Measurements from ENCODE around the gene MACROH2A2.

Gene MACROH2A2

DNA sequence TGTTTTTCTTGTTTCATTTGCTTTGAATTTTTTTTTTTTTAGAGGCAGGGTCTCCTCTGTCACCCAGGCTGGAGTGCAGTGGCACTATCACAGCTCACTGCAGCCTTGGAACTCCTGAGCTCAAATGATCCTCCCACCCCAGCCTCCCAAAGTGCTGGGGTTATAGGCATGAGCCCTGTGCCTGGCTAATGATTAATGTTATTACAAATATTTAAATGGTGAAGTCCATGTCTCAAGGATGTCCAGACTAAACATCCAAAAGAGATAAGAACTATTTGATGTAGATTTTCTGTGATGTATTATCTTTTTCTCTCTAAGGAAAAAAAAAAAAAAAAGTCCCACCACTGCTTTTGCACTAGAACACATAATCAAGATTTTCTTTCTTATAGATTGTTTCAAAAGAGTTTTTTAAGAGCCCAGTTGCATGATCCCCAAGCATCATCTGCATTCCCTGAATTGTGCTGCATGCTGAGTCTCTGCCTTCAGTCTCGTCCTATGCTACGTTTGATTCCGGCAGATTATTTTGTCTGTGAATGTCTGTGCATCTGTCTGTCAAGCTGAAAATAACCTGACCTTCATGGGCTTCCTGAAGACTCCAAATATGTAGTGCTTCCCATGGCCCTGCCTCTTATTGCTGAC is 33.4 kb downstream of the MACROH2A2 start:
- Histone ChIP-seq H3K36me3 (ENCODE audit: insufficient read depth) (no peaks in the 10 kb centered on the region), H3K79me2 (ENCODE audit: insufficient read depth, low read depth) (no peaks in the 10 kb centered on the region), H3K4me1 (ENCODE audit: low read depth, poor library complexity, severe bottlenecking) (no peaks in the 10 kb centered on the region), H2AFZ (ENCODE audit: low read depth) (no peak overlapping the region), H3K9ac (no peak overlapping the region), H3K4me2 (no peak overlapping the region), H3K27me3 (ENCODE audit: insufficient read depth, low read depth) (no peaks in the 10 kb centered on the region), H4K20me1 (ENCODE audit: insufficient read depth) (no peaks in the 10 kb centered on the region), H3K4me3 (IDR thresholded peaks at IDR 0.05; ENCODE audit: insufficient read depth, low read depth, low read length) (no peak overlapping the region), H3K27ac (no peak overlapping the region)
- TF ChIP-seq, protein P1, sequence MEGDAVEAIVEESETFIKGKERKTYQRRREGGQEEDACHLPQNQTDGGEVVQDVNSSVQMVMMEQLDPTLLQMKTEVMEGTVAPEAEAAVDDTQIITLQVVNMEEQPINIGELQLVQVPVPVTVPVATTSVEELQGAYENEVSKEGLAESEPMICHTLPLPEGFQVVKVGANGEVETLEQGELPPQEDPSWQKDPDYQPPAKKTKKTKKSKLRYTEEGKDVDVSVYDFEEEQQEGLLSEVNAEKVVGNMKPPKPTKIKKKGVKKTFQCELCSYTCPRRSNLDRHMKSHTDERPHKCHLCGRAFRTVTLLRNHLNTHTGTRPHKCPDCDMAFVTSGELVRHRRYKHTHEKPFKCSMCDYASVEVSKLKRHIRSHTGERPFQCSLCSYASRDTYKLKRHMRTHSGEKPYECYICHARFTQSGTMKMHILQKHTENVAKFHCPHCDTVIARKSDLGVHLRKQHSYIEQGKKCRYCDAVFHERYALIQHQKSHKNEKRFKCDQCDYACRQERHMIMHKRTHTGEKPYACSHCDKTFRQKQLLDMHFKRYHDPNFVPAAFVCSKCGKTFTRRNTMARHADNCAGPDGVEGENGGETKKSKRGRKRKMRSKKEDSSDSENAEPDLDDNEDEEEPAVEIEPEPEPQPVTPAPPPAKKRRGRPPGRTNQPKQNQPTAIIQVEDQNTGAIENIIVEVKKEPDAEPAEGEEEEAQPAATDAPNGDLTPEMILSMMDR (conservative IDR thresholded peaks at IDR 0.05; ENCODE audit: low read depth, low read length): no peak

DNA sequence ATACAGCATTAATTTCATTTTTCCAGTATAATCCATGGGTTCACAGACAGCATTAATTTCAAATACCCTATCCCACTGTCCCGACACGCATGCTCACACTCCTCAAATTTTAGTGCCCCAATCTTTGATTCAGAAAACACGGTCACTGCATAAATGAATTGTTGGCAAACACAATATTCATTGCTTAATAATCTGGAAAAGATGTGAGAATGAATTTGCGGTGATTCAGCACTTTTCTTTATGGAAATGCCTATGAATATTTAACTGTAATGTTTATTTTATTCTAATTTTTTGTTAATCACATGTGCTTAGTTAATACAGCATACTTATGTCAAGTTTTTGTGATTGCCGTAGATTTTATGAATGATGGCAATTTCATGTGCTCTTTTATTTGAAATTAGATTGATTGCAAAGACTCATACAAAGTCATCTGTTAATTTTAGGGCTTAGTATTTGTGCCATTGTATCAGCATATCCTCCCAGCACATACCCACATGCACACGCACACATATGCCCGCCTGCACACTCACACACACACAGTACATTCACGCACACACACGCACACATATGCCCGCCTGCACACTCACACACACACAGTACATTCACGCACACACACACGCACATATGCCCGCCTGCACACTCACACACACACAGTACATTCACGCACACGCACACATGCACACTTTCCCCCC is 35.1 kb downstream of the MACROH2A2 start:
- H3K4me2 ChIP-seq: no peak overlapping the region
- H4K20me1 ChIP-seq (ENCODE audit: insufficient read depth): no peaks in the 10 kb centered on the region
- no peak overlapping the region for H3K27ac ChIP-seq
- H2AFZ ChIP-seq (ENCODE audit: low read depth): no peak overlapping the region
- H3K4me1 ChIP-seq (ENCODE audit: low read depth, poor library complexity, severe bottlenecking): no peaks in the 10 kb centered on the region
- H3K4me3 ChIP-seq (IDR thresholded peaks at IDR 0.05; ENCODE audit: insufficient read depth, low read depth, low read length): no peak overlapping the region
- H3K36me3 ChIP-seq (ENCODE audit: insufficient read depth): no peaks in the 10 kb centered on the region
- no peaks in the 10 kb centered on the region for H3K27me3 ChIP-seq (ENCODE audit: insufficient read depth, low read depth)
- no peak overlapping the region for H3K9ac ChIP-seq
- H3K79me2 ChIP-seq (ENCODE audit: insufficient read depth, low read depth): no peaks in the 10 kb centered on the region
- TF ChIP-seq, protein P1 (conservative IDR thresholded peaks at IDR 0.05; ENCODE audit: low read depth, low read length): no peak

GRCh38 chr10:70088308-70088698 is 35.7 kb downstream of the MACROH2A2 start:
- Histone ChIP-seq H3K27ac (no peak overlapping the region), H3K4me2 (no peak overlapping the region), H3K36me3 (ENCODE audit: insufficient read depth) (no peaks in the 10 kb centered on the region), H4K20me1 (ENCODE audit: insufficient read depth) (no peaks in the 10 kb centered on the region), H3K4me1 (ENCODE audit: low read depth, poor library complexity, severe bottlenecking) (peaks cover 1% of the 10 kb centered on the region), H2AFZ (ENCODE audit: low read depth) (no peak overlapping the region), H3K79me2 (ENCODE audit: insufficient read depth, low read depth) (no peaks in the 10 kb centered on the region), H3K9ac (no peak overlapping the region), H3K27me3 (ENCODE audit: insufficient read depth, low read depth) (no peaks in the 10 kb centered on the region), H3K4me3 (IDR thresholded peaks at IDR 0.05; ENCODE audit: insufficient read depth, low read depth, low read length) (no peak overlapping the region)
- TF ChIP-seq, protein P1 (conservative IDR thresholded peaks at IDR 0.05; ENCODE audit: low read depth, low read length): no peak

DNA sequence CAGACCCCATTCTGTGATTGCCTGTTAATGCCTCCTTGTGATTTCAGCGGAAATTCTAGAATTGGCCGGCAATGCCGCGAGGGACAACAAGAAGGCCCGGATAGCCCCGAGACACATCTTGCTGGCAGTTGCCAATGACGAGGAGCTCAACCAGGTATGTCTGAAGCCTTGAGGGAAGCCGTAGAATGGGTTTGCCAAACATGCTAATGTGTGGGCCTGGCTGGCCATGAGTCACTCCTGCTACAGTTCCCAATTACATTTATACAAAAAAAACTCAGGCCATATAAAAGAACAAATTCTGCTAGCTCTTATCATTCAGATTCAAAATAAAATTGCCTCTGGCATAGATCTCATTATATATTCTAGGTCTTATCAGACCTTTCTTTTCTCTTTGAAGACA is 37.4 kb downstream of the MACROH2A2 start:
- no peak overlapping the region for H3K9ac ChIP-seq
- no peak overlapping the region for H2AFZ ChIP-seq (ENCODE audit: low read depth)
- TF ChIP-seq, protein P1 (conservative IDR thresholded peaks at IDR 0.05; ENCODE audit: low read depth, low read length): no peak
- no peak overlapping the region for H3K27ac ChIP-seq
- H3K79me2 ChIP-seq (ENCODE audit: insufficient read depth, low read depth): no peaks in the 10 kb centered on the region
- H3K4me3 ChIP-seq (IDR thresholded peaks at IDR 0.05; ENCODE audit: insufficient read depth, low read depth, low read length): no peak overlapping the region
- no peaks in the 10 kb centered on the region for H4K20me1 ChIP-seq (ENCODE audit: insufficient read depth)
- no peak overlapping the region for H3K4me2 ChIP-seq
- peaks cover 12% of the 10 kb centered on the region for H3K4me1 ChIP-seq (ENCODE audit: low read depth, poor library complexity, severe bottlenecking)
- H3K27me3 ChIP-seq (ENCODE audit: insufficient read depth, low read depth): no peaks in the 10 kb centered on the region
- no peaks in the 10 kb centered on the region for H3K36me3 ChIP-seq (ENCODE audit: insufficient read depth)

All from KMS-11 (cell line).